Tibial nerve (tissue), 4 donors: Measurements from ENCODE around the gene BCL7A.

Experiments
- CTCF ChIP-seq, 5 experiments: fragments of 200-600 bp in 3 of 5; fragments of 450-650 bp in 2 of 5; sonication (generic) in 3 of 5; IDR thresholded peaks; one replicate each; pipeline ENCODE4 v1.5.1; 2016 to 2019; ENCODE audit warnings: antibody characterized with exemption in 5 of 5, mild to moderate bottlenecking in 3 of 5, moderate library complexity in 2 of 5
- EP300 ChIP-seq, 2 donors: sonication (generic); formaldehyde crosslinking; IDR thresholded peaks; one replicate each; pipeline ENCODE4 v1.6.1; 2017; ENCODE audit warnings: antibody characterized with exemption in 2 of 2, mild to moderate bottlenecking in 1 of 2
- POLR2A ChIP-seq, 2 donors: fragments of 450-650 bp; IDR thresholded peaks; one replicate each; pipeline ENCODE4 v1.6.1; 2017; ENCODE audit warnings: antibody characterized with exemption in 2 of 2, mild to moderate bottlenecking in 2 of 2, moderate library complexity in 2 of 2

GRCh38 chr12:122018457-122018856 lies 3.2 kb upstream of the BCL7A start:
- TF ChIP-seq CTCF (IDR thresholded peaks at IDR 0.05) (no peak), EP300 (IDR thresholded peaks at IDR 0.05) (no peak), POLR2A (IDR thresholded peaks at IDR 0.05) (no peak)
